MM.1S (cell line): ENCODE measurements around the gene ADAMTS13.

Experiments
- DNase-seq: peaks from one replicate; pipeline ENCODE4 v3.0.0-alpha.2; 2015
- H2AFZ ChIP-seq: fragments of 300-600 bp; sonication (generic); 2 replicates; pipeline ENCODE4 v1.6.0; 2016; ENCODE audit warnings: antibody characterized with exemption, low read length
- H3F3A ChIP-seq: fragments of 300-600 bp; sonication (generic); 2 replicates; pipeline ENCODE4 v1.6.1; 2016; ENCODE audit warnings: mild to moderate bottlenecking, antibody characterized with exemption, low read length, moderate library complexity, mixed read lengths; ENCODE audit not compliant: insufficient read depth
- H3K27ac ChIP-seq: fragments of 300-600 bp; sonication (generic); 2 replicates; pipeline ENCODE4 v1.5.1; 2016; ENCODE audit warnings: mild to moderate bottlenecking, low read length
- H3K27me3 ChIP-seq: fragments of 300-600 bp; sonication (generic); replicated peaks from 2 replicates; pipeline ENCODE4 v1.6.0; 2016; ENCODE audit warnings: low read length; ENCODE audit not compliant: insufficient read depth
- H3K36me3 ChIP-seq: fragments of 300-600 bp; sonication (generic); replicated peaks from 2 replicates; pipeline ENCODE4 v1.6.1; 2016; ENCODE audit warnings: mild to moderate bottlenecking, low read length, mixed read lengths; ENCODE audit not compliant: insufficient read depth
- H3K4me1 ChIP-seq: fragments of 300-600 bp; sonication (generic); 2 replicates; pipeline ENCODE4 v1.6.1; 2016; ENCODE audit warnings: low read length, mixed read lengths
- H3K4me2 ChIP-seq: fragments of 300-600 bp; sonication (generic); 2 replicates; pipeline ENCODE4 v1.6.0; 2016; ENCODE audit warnings: low read depth, low read length
- H3K4me3 ChIP-seq: fragments of 300-600 bp; sonication (generic); 2 replicates; pipeline ENCODE4 v1.5.1; 2016; ENCODE audit warnings: low read length, mixed read lengths
- H3K79me2 ChIP-seq: fragments of 300-600 bp; sonication (generic); 2 replicates; pipeline ENCODE4 v1.6.1; 2016; ENCODE audit warnings: mixed run types, low read length, mixed read lengths
- H3K9ac ChIP-seq: fragments of 300-600 bp; sonication (generic); 2 replicates; pipeline ENCODE4 v1.6.1; 2016; ENCODE audit warnings: low read length, mixed read lengths
- H3K9me2 ChIP-seq: fragments of 300-600 bp; sonication (generic); replicated peaks from 2 replicates; pipeline ENCODE4 v1.6.1; 2016; ENCODE audit warnings: mild to moderate bottlenecking, low read length, mixed read lengths; ENCODE audit not compliant: insufficient read depth
- H3K9me3 ChIP-seq: fragments of 300-600 bp; sonication (generic); replicated peaks from 2 replicates; pipeline ENCODE4 v1.6.1; 2016; ENCODE audit warnings: mild to moderate bottlenecking, low read length, mixed read lengths; ENCODE audit not compliant: insufficient read depth
- H4K20me1 ChIP-seq: fragments of 300-600 bp; sonication (generic); 2 replicates; pipeline ENCODE4 v1.6.1; 2016; ENCODE audit warnings: mild to moderate bottlenecking, low read length, moderate library complexity, mixed read lengths; ENCODE audit not compliant: insufficient read depth
- CTCF ChIP-seq: fragments of 300-600 bp; sonication (generic); IDR thresholded peaks from 2 replicates; pipeline ENCODE4 v1.5.1; 2016; ENCODE audit warnings: antibody characterized with exemption, low read length, mixed read lengths
- EZH2 ChIP-seq: fragments of 300-600 bp; sonication (generic); optimal IDR thresholded peaks from 2 replicates; pipeline ENCODE3; 2017; ENCODE audit warnings: low read depth, mild to moderate bottlenecking, antibody characterized with exemption, low read length, mixed read lengths
- EZH2phosphoT487 ChIP-seq: fragments of 300-600 bp; sonication (generic); IDR thresholded peaks from 2 replicates; pipeline ENCODE4 v1.6.1; 2018; ENCODE audit warnings: antibody characterized with exemption, low read length

The ADAMTS13 gene

GRCh38 chr9:133420392-133420827, 1.8 kb upstream of the ADAMTS13 start:
- H3K36me3 ChIP-seq = no peaks in the 10 kb centered on the region; the same call in 1 of the 2 replicates
- TF ChIP-seq EZH2 = no peak
- no peak for TF ChIP-seq EZH2phosphoT487
- no peak for TF ChIP-seq CTCF
- no peak overlapping the region for H3K4me2 ChIP-seq
- H2AFZ ChIP-seq = no peak overlapping the region
- no peak overlapping the region for H3K9ac ChIP-seq
- no peak overlapping the region for H3K4me3 ChIP-seq
- H3K27me3 ChIP-seq = peaks cover 27% of the 10 kb centered on the region
- 0 out of 2 replicates have a peak, but pooled peaks cover 3% of the 10 kb centered on the region for H3F3A ChIP-seq
- H3K4me1 ChIP-seq = peaks cover 12% of the 10 kb centered on the region; the same call in 1 of the 2 replicates
- H3K9me2 ChIP-seq = no peaks in the 10 kb centered on the region
- no peaks in the 10 kb centered on the region for H3K9me3 ChIP-seq
- DNase-seq = peak; percentile 49
- peaks cover 24% of the 10 kb centered on the region for H3K79me2 ChIP-seq
- H3K27ac ChIP-seq = no peak overlapping the region
- H4K20me1 ChIP-seq = no peaks in the 10 kb centered on the region

GRCh38 chr9:133423216-133423615, 1.0 kb downstream of the ADAMTS13 start:
- Histone ChIP-seq H3K4me3 (no peak overlapping the region), H3K27ac (no peak overlapping the region), H3K27me3 (peaks cover 55% of the 10 kb centered on the region), H3K4me2 (no peak overlapping the region), H4K20me1 (no peaks in the 10 kb centered on the region), H3K4me1 (0 out of 2 replicates have a peak, but pooled peaks cover 4% of the 10 kb centered on the region), H3K79me2 (no peaks in the 10 kb centered on the region), H3K9me2 (no peaks in the 10 kb centered on the region), H2AFZ (no peak overlapping the region), H3F3A (0 out of 2 replicates have a peak, but pooled peaks cover 3% of the 10 kb centered on the region), H3K36me3 (no peaks in the 10 kb centered on the region), H3K9ac (no peak overlapping the region), H3K9me3 (no peaks in the 10 kb centered on the region)
- DNase-seq = no peak
- no peak for TF ChIP-seq EZH2
- no peak for TF ChIP-seq CTCF
- TF ChIP-seq EZH2phosphoT487 = no peak

GRCh38 chr9:133424187-133424586, 2.0 kb downstream of the ADAMTS13 start:
- no peaks in the 10 kb centered on the region for H3K9me2 ChIP-seq
- no peak overlapping the region for H2AFZ ChIP-seq
- no peaks in the 10 kb centered on the region for H3K36me3 ChIP-seq
- DNase-seq = no peak
- H3K27me3 ChIP-seq = peaks cover 55% of the 10 kb centered on the region
- no peaks in the 10 kb centered on the region for H3K9me3 ChIP-seq
- H3K9ac ChIP-seq = no peak overlapping the region
- H3K4me1 ChIP-seq = 0 out of 2 replicates have a peak, but pooled peaks cover 4% of the 10 kb centered on the region
- no peak overlapping the region for H3K27ac ChIP-seq
- no peaks in the 10 kb centered on the region for H3K79me2 ChIP-seq
- no peaks in the 10 kb centered on the region for H4K20me1 ChIP-seq
- H3K4me3 ChIP-seq = no peak overlapping the region
- TF ChIP-seq CTCF (no peak), EZH2 (no peak), EZH2phosphoT487 (no peak)
- H3K4me2 ChIP-seq = no peak overlapping the region
- 0 out of 2 replicates have a peak, but pooled peaks cover 3% of the 10 kb centered on the region for H3F3A ChIP-seq
